ENCODE measurements around the gene RAD21L1.
"Not testable (repeated sequence)": the region's sequence is repeated elsewhere in the genome, so short reads cannot be mapped to it uniquely, and the experiment has no call there.

Gene RAD21L1

GRCh38 chr20:1232286-1233111, 6.7 kb downstream of the RAD21L1 start:
- DNase-seq: no peak

GRCh38 chr20:1240549-1240948, 14.7 kb downstream of the RAD21L1 start:
- DNase-seq: no peak

GRCh38 chr20:1241456-1241855, 15.6 kb downstream of the RAD21L1 start:
- no peak for DNase-seq

- no peak for DNase-seq
Observed at GRCh38 chr20:1242099-1242498, 16.3 kb downstream of the RAD21L1 start.

GRCh38 chr20:1242530-1242929, 16.7 kb downstream of the RAD21L1 start:
- no peak for DNase-seq

- DNase-seq: no peak
Observed at GRCh38 chr20:1245578-1245977, 19.7 kb downstream of the RAD21L1 start.

- no peak for DNase-seq
Observed at GRCh38 chr20:1247689-1248088, 21.8 kb downstream of the RAD21L1 start.

GRCh38 chr20:1250282-1250681, 24.4 kb downstream of the RAD21L1 start:
- not testable (repeated sequence) for DNase-seq

GRCh38 chr20:1252416-1252815, 26.6 kb downstream of the RAD21L1 start:
- no peak for DNase-seq

- DNase-seq: no peak
Observed at GRCh38 chr20:1254254-1254653, 28.4 kb downstream of the RAD21L1 start.

- no peak for DNase-seq
Observed at GRCh38 chr20:1255675-1256074, 29.8 kb downstream of the RAD21L1 start.

- DNase-seq: no peak
Observed at GRCh38 chr20:1263853-1264252, 38.0 kb downstream of the RAD21L1 start.

- DNase-seq: no peak
Observed at GRCh38 chr20:1264727-1265126, 38.9 kb downstream of the RAD21L1 start.

- no peak for DNase-seq
Observed at GRCh38 chr20:1265226-1265915, 39.5 kb downstream of the RAD21L1 start.

- DNase-seq: no peak
Observed at GRCh38 chr20:1265916-1266166, 40.0 kb downstream of the RAD21L1 start.

GRCh38 chr20:1266167-1266973, 40.5 kb downstream of the RAD21L1 start, which contains the start of gene SNPH:
TSS of gene SNPH (plus strand) at chr20:1266294. CDS start at chr20:1296240, 29,946 bp downstream.
- peak; percentile 42 for DNase-seq

- no peak for DNase-seq
Observed at GRCh38 chr20:1267161-1267560, 41.3 kb downstream of the RAD21L1 start.

GRCh38 chr20:1267809-1268374, 42.0 kb downstream of the RAD21L1 start:
- DNase-seq: no peak

GRCh38 chr20:1269235-1269634, 43.4 kb downstream of the RAD21L1 start:
- no peak for DNase-seq

- no peak for DNase-seq
Observed at GRCh38 chr20:1269850-1270249, 44.0 kb downstream of the RAD21L1 start.

- peak; percentile 54 for DNase-seq
Observed at GRCh38 chr20:1272368-1273100, 46.7 kb downstream of the RAD21L1 start.

GRCh38 chr20:1273366-1273765, 47.5 kb downstream of the RAD21L1 start:
- DNase-seq: no peak
